Activated T-helper 1 cell treated with anti-CD3 and anti-CD28 coated beads, Interleukin-12 subunit alpha, Interleukin-12 subunit beta, Interleukin-2, Interleukin-4 antibody, amounts not matched to agents 30 ng/mL and 10 ng/mL and 1 ng/mL, durations not matched to agents 14 hours and 24 hours and 36 hours (primary cell): ENCODE measurements around the gene LTBP3. TPM values are rescaled to one million over a fixed set of nuclear protein-coding genes. Genes with fewer than 3 reads are reported as not detected.

Experiments used
- DNase-seq: peaks from one replicate; pipeline ENCODE4 v3.0.0; 2021; ENCODE audit warnings: low spot score
- H3K27ac Mint-ChIP-seq: one replicate; pipeline ENCODE4 v1.8.0; 2021; ENCODE audit warnings: mild to moderate bottlenecking, mixed read lengths
- H3K27me3 Mint-ChIP-seq: one replicate; pipeline ENCODE4 v1.8.0; 2022; ENCODE audit warnings: mild to moderate bottlenecking, moderate library complexity, mixed read lengths; ENCODE audit not compliant: insufficient read depth
- H3K36me3 Mint-ChIP-seq: one replicate; pipeline ENCODE4 v1.8.0; 2021; ENCODE audit warnings: low read depth, mixed read lengths
- H3K4me1 Mint-ChIP-seq: one replicate; pipeline ENCODE4 v1.8.0; 2021; ENCODE audit warnings: low read depth, mixed read lengths
- H3K4me3 Mint-ChIP-seq: one replicate; pipeline ENCODE4 v1.8.0; 2021; ENCODE audit warnings: mild to moderate bottlenecking, moderate library complexity, mixed read lengths
- H3K9me3 Mint-ChIP-seq: one replicate; pipeline ENCODE4 v1.8.0; 2021; ENCODE audit warnings: mixed read lengths
- intact Hi-C: fragments of 100-400 bp; cut with micrococcal nuclease; formaldehyde crosslinking; loops from one replicate; pipeline ENCODE4 v1.15.1; 2024
- total RNA-seq: library from RNA; stranded (reverse); gene quantifications from 2 replicates; pipeline ENCODE4 v1.2.3, GENCODE V29; 2022

The LTBP3 gene
- total RNA-seq, 1 donor from 2014 or later: 97.9 TPM

- Mint-ChIP-seq H3K27ac (peak overlapping the region; percentile 31), H3K27me3 (no peaks in the 10 kb centered on the region), H3K4me3 (no peak overlapping the region), H3K9me3 (no peaks in the 10 kb centered on the region), H3K36me3 (peaks cover 5% of the 10 kb centered on the region), H3K4me1 (peaks cover 53% of the 10 kb centered on the region)
- intact Hi-C loops: no loop called here
- no peak for DNase-seq
Measured at GRCh38 chr11:65562020-65562419, 3.9 kb upstream of the LTBP3 start.

- no peaks in the 10 kb centered on the region for H3K27me3 Mint-ChIP-seq
- no peak for DNase-seq
- peak overlapping the region; percentile 64 for H3K27ac Mint-ChIP-seq
- no peak overlapping the region for H3K4me3 Mint-ChIP-seq
- intact Hi-C loops: no loop called here
- peaks cover 53% of the 10 kb centered on the region for H3K4me1 Mint-ChIP-seq
- no peaks in the 10 kb centered on the region for H3K9me3 Mint-ChIP-seq
- H3K36me3 Mint-ChIP-seq: peaks cover 2% of the 10 kb centered on the region
Measured at GRCh38 chr11:65560555-65561418, 2.6 kb upstream of the LTBP3 start.

- Mint-ChIP-seq H3K27ac (peak overlapping the region; percentile 64), H3K27me3 (no peaks in the 10 kb centered on the region), H3K4me3 (no peak overlapping the region), H3K9me3 (no peaks in the 10 kb centered on the region), H3K36me3 (peaks cover 2% of the 10 kb centered on the region), H3K4me1 (peaks cover 53% of the 10 kb centered on the region)
- intact Hi-C loops: loop anchor here (1.0 kb wide), 1 partner anchor 9 kb away; no protein-coding TSS in a partner anchor
- no peak for DNase-seq
Measured at GRCh38 chr11:65559951-65560537, 1.9 kb upstream of the LTBP3 start.

- no peaks in the 10 kb centered on the region for H3K27me3 Mint-ChIP-seq
- peaks cover 2% of the 10 kb centered on the region for H3K36me3 Mint-ChIP-seq
- peak overlapping the region; percentile 59 for H3K4me3 Mint-ChIP-seq
- DNase-seq: no peak
- peaks cover 54% of the 10 kb centered on the region for H3K4me1 Mint-ChIP-seq
- peak overlapping the region; percentile 64 for H3K27ac Mint-ChIP-seq
- no peaks in the 10 kb centered on the region for H3K9me3 Mint-ChIP-seq
- intact Hi-C loops: loop anchor here (1.0 kb wide), 1 partner anchor 10 kb away; no protein-coding TSS in a partner anchor
Measured at GRCh38 chr11:65559535-65559934, 1.4 kb upstream of the LTBP3 start.

GRCh38 chr11:65558930-65559509 lies 861 bp upstream of the LTBP3 start:
- no peak for DNase-seq
- Mint-ChIP-seq H3K4me3 (peak overlapping the region; percentile 59), H3K9me3 (no peaks in the 10 kb centered on the region), H3K27me3 (no peaks in the 10 kb centered on the region), H3K27ac (peak overlapping the region; percentile 64), H3K36me3 (peaks cover 2% of the 10 kb centered on the region), H3K4me1 (peaks cover 57% of the 10 kb centered on the region)
- intact Hi-C loops: loop anchor here (1.0 kb wide), 1 partner anchor 10 kb away; no protein-coding TSS in a partner anchor

- Mint-ChIP-seq H3K36me3 (peaks cover 2% of the 10 kb centered on the region), H3K9me3 (no peaks in the 10 kb centered on the region), H3K4me1 (peaks cover 56% of the 10 kb centered on the region), H3K27ac (peak overlapping the region; percentile 94), H3K4me3 (peak overlapping the region; percentile 87), H3K27me3 (no peaks in the 10 kb centered on the region)
- DNase-seq: no peak
- intact Hi-C loops: no loop called here
Measured at GRCh38 chr11:65557280-65558001, 718 bp downstream of the LTBP3 start.

GRCh38 chr11:65556470-65557279 lies 1.5 kb downstream of the LTBP3 start:
- peak overlapping the region; percentile 87 for H3K4me3 Mint-ChIP-seq
- H3K4me1 Mint-ChIP-seq: peaks cover 64% of the 10 kb centered on the region
- no peaks in the 10 kb centered on the region for H3K27me3 Mint-ChIP-seq
- peaks cover 8% of the 10 kb centered on the region for H3K36me3 Mint-ChIP-seq
- intact Hi-C loops: no loop called here
- peak overlapping the region; percentile 94 for H3K27ac Mint-ChIP-seq
- DNase-seq: no peak
- no peaks in the 10 kb centered on the region for H3K9me3 Mint-ChIP-seq

GRCh38 chr11:65555693-65556231 lies 2.4 kb downstream of the LTBP3 start:
- Mint-ChIP-seq H3K27ac (peak overlapping the region; percentile 85), H3K4me1 (peaks cover 68% of the 10 kb centered on the region), H3K36me3 (peaks cover 12% of the 10 kb centered on the region), H3K4me3 (peak overlapping the region; percentile 87), H3K9me3 (no peaks in the 10 kb centered on the region), H3K27me3 (no peaks in the 10 kb centered on the region)
- DNase-seq: no peak
- intact Hi-C loops: no loop called here

- no peak for DNase-seq
- intact Hi-C loops: no loop called here
- H3K9me3 Mint-ChIP-seq: no peaks in the 10 kb centered on the region
- peaks cover 59% of the 10 kb centered on the region for H3K4me1 Mint-ChIP-seq
- peak overlapping the region; percentile 85 for H3K27ac Mint-ChIP-seq
- H3K27me3 Mint-ChIP-seq: no peaks in the 10 kb centered on the region
- H3K4me3 Mint-ChIP-seq: peak overlapping the region; percentile 87
- H3K36me3 Mint-ChIP-seq: peaks cover 13% of the 10 kb centered on the region
Measured at GRCh38 chr11:65554842-65555430, 3.2 kb downstream of the LTBP3 start.

GRCh38 chr11:65554057-65554818 lies 3.9 kb downstream of the LTBP3 start:
- Mint-ChIP-seq H3K36me3 (peaks cover 17% of the 10 kb centered on the region), H3K27me3 (no peaks in the 10 kb centered on the region), H3K4me1 (peaks cover 52% of the 10 kb centered on the region), H3K9me3 (no peaks in the 10 kb centered on the region), H3K27ac (peak overlapping the region; percentile 85), H3K4me3 (peak overlapping the region; percentile 87)
- intact Hi-C loops: no loop called here
- no peak for DNase-seq
